ENCODE data around the gene MARCHF3. TPM values are rescaled to one million over a fixed set of nuclear protein-coding genes. Genes with fewer than 3 reads are reported as not detected.

MARCHF3 gene
- total RNA-seq, 1 experiment from 2014 or later: 1.1 TPM

DNA sequence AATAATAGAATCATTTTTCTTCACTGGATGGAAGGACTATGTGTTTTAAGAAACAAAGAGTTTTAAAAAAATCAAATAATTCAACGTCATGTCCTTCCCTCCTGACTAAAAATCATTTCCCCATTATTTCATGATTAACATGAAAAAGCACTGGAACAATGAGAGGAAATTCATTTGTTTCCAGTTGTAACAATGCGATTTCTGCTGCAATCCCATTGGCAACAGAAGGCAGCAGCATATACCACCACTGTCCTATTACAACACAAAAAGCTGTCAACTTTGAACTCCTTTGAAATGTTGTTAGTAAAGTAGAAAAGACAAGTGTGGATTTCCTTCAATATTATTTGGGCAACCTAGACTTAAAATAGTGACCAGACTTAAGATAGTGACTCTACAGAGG lies 39.9 kb upstream of the MARCHF3 start:
- intact Hi-C loops (cut with micrococcal nuclease; ENCODE audit: unreplicated experiment): no loop called here
- no peak overlapping the region for H3K27ac ChIP-seq (ENCODE audit: low read depth, low read length, poor library complexity, severe bottlenecking)
- H3K27me3 ChIP-seq (replicated peaks; ENCODE audit: insufficient read depth, low read depth, low read length, poor library complexity): no peaks in the 10 kb centered on the region
- H3K4me3 ChIP-seq (ENCODE audit: low read depth, low read length, poor library complexity, severe bottlenecking): no peak overlapping the region
- H3K36me3 ChIP-seq (ENCODE audit: insufficient read depth, low read length, poor library complexity, severe bottlenecking): no peaks in the 10 kb centered on the region
- DNase-seq (ENCODE audit: low spot score): no peak
- no peaks in the 10 kb centered on the region for H3K9me3 ChIP-seq (ENCODE audit: low read depth, low read length, poor library complexity, severe bottlenecking)
- BruUV-seq (replicated peaks): no TSS peak
- POLR2A ChIA-PET (ENCODE audit: low non-redundant PET): no interaction called here
- H3K4me1 ChIP-seq (ENCODE audit: insufficient read depth, low read length, poor library complexity, severe bottlenecking): no peaks in the 10 kb centered on the region
- CTCF ChIA-PET: no interaction called here
- TF ChIP-seq EZH2 (IDR thresholded peaks at IDR 0.05; ENCODE audit: borderline replicate concordance, low read depth, low read length, poor library complexity, severe bottlenecking): no peak
- TF ChIP-seq, protein P1, sequence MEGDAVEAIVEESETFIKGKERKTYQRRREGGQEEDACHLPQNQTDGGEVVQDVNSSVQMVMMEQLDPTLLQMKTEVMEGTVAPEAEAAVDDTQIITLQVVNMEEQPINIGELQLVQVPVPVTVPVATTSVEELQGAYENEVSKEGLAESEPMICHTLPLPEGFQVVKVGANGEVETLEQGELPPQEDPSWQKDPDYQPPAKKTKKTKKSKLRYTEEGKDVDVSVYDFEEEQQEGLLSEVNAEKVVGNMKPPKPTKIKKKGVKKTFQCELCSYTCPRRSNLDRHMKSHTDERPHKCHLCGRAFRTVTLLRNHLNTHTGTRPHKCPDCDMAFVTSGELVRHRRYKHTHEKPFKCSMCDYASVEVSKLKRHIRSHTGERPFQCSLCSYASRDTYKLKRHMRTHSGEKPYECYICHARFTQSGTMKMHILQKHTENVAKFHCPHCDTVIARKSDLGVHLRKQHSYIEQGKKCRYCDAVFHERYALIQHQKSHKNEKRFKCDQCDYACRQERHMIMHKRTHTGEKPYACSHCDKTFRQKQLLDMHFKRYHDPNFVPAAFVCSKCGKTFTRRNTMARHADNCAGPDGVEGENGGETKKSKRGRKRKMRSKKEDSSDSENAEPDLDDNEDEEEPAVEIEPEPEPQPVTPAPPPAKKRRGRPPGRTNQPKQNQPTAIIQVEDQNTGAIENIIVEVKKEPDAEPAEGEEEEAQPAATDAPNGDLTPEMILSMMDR (conservative IDR thresholded peaks at IDR 0.05; ENCODE audit: low read depth, low read length): no peak

DNA sequence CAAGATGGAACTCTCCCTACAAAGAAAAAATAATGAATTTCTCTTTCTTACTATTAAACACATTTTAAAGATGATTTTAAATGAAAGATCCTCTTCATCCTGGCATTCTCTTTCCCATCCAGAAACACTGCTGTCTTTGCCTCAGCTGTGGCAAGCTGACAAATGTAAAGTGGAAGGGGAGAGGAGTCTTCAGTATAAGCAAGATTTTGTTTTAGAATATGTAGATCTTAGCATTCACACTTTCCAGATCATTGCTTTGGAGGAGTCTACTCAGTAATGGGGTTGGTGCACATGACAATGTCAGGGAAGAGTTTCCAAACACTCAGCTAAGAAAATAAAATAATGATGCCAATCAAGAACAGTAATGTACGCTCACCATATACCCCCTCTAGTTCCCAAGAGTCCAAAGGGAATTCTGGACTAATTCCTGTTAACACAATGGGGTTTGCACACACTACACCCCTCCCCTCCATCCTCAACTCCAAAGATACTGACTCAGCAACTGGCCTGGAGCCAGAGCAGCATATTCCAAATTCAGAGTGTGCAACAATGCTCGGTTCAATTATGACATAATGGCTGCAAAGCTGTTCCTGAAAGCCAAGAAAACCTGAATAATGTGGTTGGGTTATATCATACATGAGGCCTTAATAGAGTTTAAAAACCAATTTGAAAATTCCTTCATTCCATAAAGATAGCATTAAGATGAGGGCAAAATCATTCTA lies 38.3 kb upstream of the MARCHF3 start:
- Histone ChIP-seq H3K36me3 (ENCODE audit: insufficient read depth, low read length, poor library complexity, severe bottlenecking) (no peaks in the 10 kb centered on the region), H3K4me3 (ENCODE audit: low read depth, low read length, poor library complexity, severe bottlenecking) (no peak overlapping the region), H3K27me3 (replicated peaks; ENCODE audit: insufficient read depth, low read depth, low read length, poor library complexity) (no peaks in the 10 kb centered on the region), H3K27ac (ENCODE audit: low read depth, low read length, poor library complexity, severe bottlenecking) (no peak overlapping the region), H3K4me1 (ENCODE audit: insufficient read depth, low read length, poor library complexity, severe bottlenecking) (no peaks in the 10 kb centered on the region), H3K9me3 (ENCODE audit: low read depth, low read length, poor library complexity, severe bottlenecking) (no peaks in the 10 kb centered on the region)
- BruUV-seq (replicated peaks): no TSS peak
- CTCF ChIA-PET: no interaction called here
- TF ChIP-seq, protein P1 (conservative IDR thresholded peaks at IDR 0.05; ENCODE audit: low read depth, low read length): no peak
- no peak for TF ChIP-seq EZH2 (IDR thresholded peaks at IDR 0.05; ENCODE audit: borderline replicate concordance, low read depth, low read length, poor library complexity, severe bottlenecking)
- intact Hi-C loops (cut with micrococcal nuclease; ENCODE audit: unreplicated experiment): no loop called here
- POLR2A ChIA-PET (ENCODE audit: low non-redundant PET): no interaction called here
- peak; percentile 50 for DNase-seq (ENCODE audit: low spot score)

DNA sequence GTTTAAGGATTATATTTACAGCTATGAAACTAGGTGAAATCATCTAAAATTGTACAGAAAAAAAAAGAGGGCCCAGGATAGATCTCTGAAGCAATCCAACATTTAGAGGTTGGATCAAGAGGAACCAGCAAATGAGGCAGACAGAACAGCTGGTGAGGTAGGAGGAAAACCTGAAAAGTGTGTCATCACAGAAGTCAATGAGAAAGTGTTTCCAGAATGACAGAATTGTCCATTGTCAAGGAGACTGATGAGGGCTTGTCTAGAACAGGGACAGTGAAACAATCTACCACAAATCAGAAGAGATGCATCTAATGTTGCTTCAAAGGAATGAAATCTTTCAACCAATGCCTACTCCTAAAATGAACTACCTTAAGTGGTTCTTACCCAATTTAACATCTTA lies 36.4 kb upstream of the MARCHF3 start:
- CTCF ChIA-PET: no interaction called here
- DNase-seq (ENCODE audit: low spot score): no peak
- no peaks in the 10 kb centered on the region for H3K4me1 ChIP-seq (ENCODE audit: insufficient read depth, low read length, poor library complexity, severe bottlenecking)
- no peaks in the 10 kb centered on the region for H3K36me3 ChIP-seq (ENCODE audit: insufficient read depth, low read length, poor library complexity, severe bottlenecking)
- H3K4me3 ChIP-seq (ENCODE audit: low read depth, low read length, poor library complexity, severe bottlenecking): no peak overlapping the region
- TF ChIP-seq, protein P1 (conservative IDR thresholded peaks at IDR 0.05; ENCODE audit: low read depth, low read length): no peak
- no peak for TF ChIP-seq EZH2 (IDR thresholded peaks at IDR 0.05; ENCODE audit: borderline replicate concordance, low read depth, low read length, poor library complexity, severe bottlenecking)
- H3K27ac ChIP-seq (ENCODE audit: low read depth, low read length, poor library complexity, severe bottlenecking): no peak overlapping the region
- no peaks in the 10 kb centered on the region for H3K9me3 ChIP-seq (ENCODE audit: low read depth, low read length, poor library complexity, severe bottlenecking)
- POLR2A ChIA-PET (ENCODE audit: low non-redundant PET): no interaction called here
- no TSS peak for BruUV-seq (replicated peaks)
- no peaks in the 10 kb centered on the region for H3K27me3 ChIP-seq (replicated peaks; ENCODE audit: insufficient read depth, low read depth, low read length, poor library complexity)
- intact Hi-C loops (cut with micrococcal nuclease; ENCODE audit: unreplicated experiment): no loop called here

All from A673 (cell line).